ENCODE data around the gene TXNL4B.

Gene TXNL4B

GRCh38 chr16:72043058-72043457, 50.4 kb downstream of the TXNL4B start:
- H3K27me3 Mint-ChIP-seq = no peaks in the 10 kb centered on the region
- H3K9me3 Mint-ChIP-seq (ENCODE audit: low read depth) = no peaks in the 10 kb centered on the region
- H3K36me3 Mint-ChIP-seq = peaks cover 15% of the 10 kb centered on the region
- no peak overlapping the region for H3K27ac Mint-ChIP-seq
- no peaks in the 10 kb centered on the region for H3K4me1 Mint-ChIP-seq (ENCODE audit: low read depth)
- no peak overlapping the region for H3K4me3 Mint-ChIP-seq

GRCh38 chr16:72042157-72042660, 51.2 kb downstream of the TXNL4B start:
- Mint-ChIP-seq H3K9me3 (ENCODE audit: low read depth) (no peaks in the 10 kb centered on the region), H3K4me1 (ENCODE audit: low read depth) (no peaks in the 10 kb centered on the region), H3K4me3 (no peak overlapping the region), H3K36me3 (peaks cover 15% of the 10 kb centered on the region), H3K27me3 (no peaks in the 10 kb centered on the region), H3K27ac (no peak overlapping the region)

- H3K9me3 Mint-ChIP-seq (ENCODE audit: low read depth) = no peaks in the 10 kb centered on the region
- no peak overlapping the region for H3K27ac Mint-ChIP-seq
- no peaks in the 10 kb centered on the region for H3K27me3 Mint-ChIP-seq
- no peaks in the 10 kb centered on the region for H3K4me1 Mint-ChIP-seq (ENCODE audit: low read depth)
- H3K4me3 Mint-ChIP-seq = no peak overlapping the region
- H3K36me3 Mint-ChIP-seq = peaks cover 7% of the 10 kb centered on the region
Measured at GRCh38 chr16:72036098-72036497, 57.3 kb downstream of the TXNL4B start.
